Karpas-422 (cell line): ENCODE results near the gene GLRX2. TPM values are rescaled to one million over a fixed set of nuclear protein-coding genes. Genes with fewer than 3 reads are reported as not detected.

Experiments used
- DNase-seq: peaks from one replicate; pipeline ENCODE4 v3.0.0-alpha.2; 2015
- H2AFZ ChIP-seq: fragments of 200-600 bp; sonication (generic); 2 replicates; pipeline ENCODE4 v1.6.1; 2014; ENCODE audit warnings: antibody characterized with exemption, low read length, mixed read lengths
- H3K27ac ChIP-seq: fragments of 200-600 bp; sonication (generic); 2 replicates; pipeline ENCODE4 v1.5.1; 2014; ENCODE audit warnings: mild to moderate bottlenecking, low read length, moderate library complexity
- H3K27me3 ChIP-seq: fragments of 200-600 bp; sonication (generic); 2 replicates; pipeline ENCODE4 v1.6.1; 2014; ENCODE audit warnings: low read length, mixed read lengths
- H3K36me3 ChIP-seq: fragments of 200-600 bp; sonication (generic); 2 replicates; pipeline ENCODE4 v1.6.1; 2014; ENCODE audit warnings: low read length, mixed read lengths; ENCODE audit not compliant: insufficient read depth
- H3K4me1 ChIP-seq: fragments of 200-600 bp; sonication (generic); 2 replicates; pipeline ENCODE4 v1.6.1; 2014; ENCODE audit warnings: mild to moderate bottlenecking, low read length, mixed read lengths
- H3K4me2 ChIP-seq: fragments of 200-600 bp; sonication (generic); 2 replicates; pipeline ENCODE4 v1.6.1; 2014; ENCODE audit warnings: low read length, low read depth, mild to moderate bottlenecking; ENCODE audit not compliant: poor library complexity, severe bottlenecking
- H3K4me3 ChIP-seq: fragments of 200-600 bp; sonication (generic); 2 replicates; pipeline ENCODE4 v1.5.1; 2014; ENCODE audit warnings: mild to moderate bottlenecking, antibody characterized with exemption, low read length, mixed read lengths
- H3K79me2 ChIP-seq: fragments of 200-600 bp; sonication (generic); 2 replicates; pipeline ENCODE4 v1.6.1; 2014; ENCODE audit warnings: mild to moderate bottlenecking, low read length, mixed read lengths
- H3K9ac ChIP-seq: fragments of 200-600 bp; sonication (generic); 2 replicates; pipeline ENCODE4 v1.6.0; 2014; ENCODE audit warnings: low read length
- H3K9me2 ChIP-seq: fragments of 200-600 bp; sonication (generic), shearing (Covaris generic); replicated peaks from 2 replicates; pipeline ENCODE4 v1.6.0; 2014; ENCODE audit warnings: mild to moderate bottlenecking, low read length, moderate library complexity; ENCODE audit not compliant: insufficient read depth
- H3K9me3 ChIP-seq: fragments of 300-700, 200-600 bp; sonication (generic); 2 replicates; pipeline ENCODE4 v1.6.1; 2014; ENCODE audit warnings: low read length, mixed read lengths
- H4K20me1 ChIP-seq: fragments of 200-600 bp; sonication (generic); 2 replicates; pipeline ENCODE4 v1.6.1; 2014; ENCODE audit warnings: mild to moderate bottlenecking, antibody characterized with exemption, low read length, low read depth; ENCODE audit not compliant: insufficient read depth
- total RNA-seq: library from RNA; depleted of rRNA; stranded (reverse); fragments of >200 nt; shearing (Covaris generic); gene quantifications from 2 replicates; pipeline ENCODE4 v1.2.3, GENCODE V29; 2014; ENCODE audit warnings: low replicate concordance

GLRX2 gene
- total RNA-seq, 1 experiment from 2014 or later, result 30.9 TPM

GRCh38 chr1:193108471-193108870 is 3.3 kb upstream of the GLRX2 start:
- H3K9ac ChIP-seq, result no peak overlapping the region
- H3K4me3 ChIP-seq, result no peak overlapping the region
- H3K4me1 ChIP-seq, result peaks cover 16% of the 10 kb centered on the region
- no peak overlapping the region for H3K27ac ChIP-seq
- H2AFZ ChIP-seq, result no peak overlapping the region
- DNase-seq, result no peak
- no peaks in the 10 kb centered on the region for H3K9me3 ChIP-seq
- no peaks in the 10 kb centered on the region for H3K36me3 ChIP-seq
- no peaks in the 10 kb centered on the region for H3K27me3 ChIP-seq
- no peak overlapping the region for H3K4me2 ChIP-seq
- H4K20me1 ChIP-seq, result no peaks in the 10 kb centered on the region
- H3K9me2 ChIP-seq, result no peaks in the 10 kb centered on the region
- peaks cover 14% of the 10 kb centered on the region for H3K79me2 ChIP-seq

DNA sequence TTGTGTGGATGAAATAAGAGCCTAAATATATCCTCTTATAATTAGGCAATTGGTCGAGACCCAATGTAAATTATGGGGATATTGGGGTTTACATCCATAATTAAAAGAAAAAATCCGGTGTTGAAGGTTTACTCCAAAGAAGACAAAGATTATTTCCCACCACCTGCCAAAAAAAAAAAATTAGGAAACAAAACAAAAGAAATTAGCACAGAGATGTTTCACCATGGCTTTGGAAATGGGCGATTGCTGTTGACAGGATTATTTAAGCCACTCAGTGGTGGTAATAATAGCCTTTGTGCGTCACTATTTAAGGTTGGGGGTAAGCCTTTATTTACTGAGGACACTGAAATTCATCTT is 585 bp upstream of the GLRX2 start:
- no peaks in the 10 kb centered on the region for H4K20me1 ChIP-seq
- H3K27ac ChIP-seq, result no peak overlapping the region
- H3K79me2 ChIP-seq, result peaks cover 40% of the 10 kb centered on the region
- H3K4me1 ChIP-seq, result peaks cover 21% of the 10 kb centered on the region
- peak overlapping the region; percentile 99 for H3K4me2 ChIP-seq
- H3K9me2 ChIP-seq, result no peaks in the 10 kb centered on the region
- H3K36me3 ChIP-seq, result peaks cover 4% of the 10 kb centered on the region; the same call in 1 of the 2 replicates
- H2AFZ ChIP-seq, result peak overlapping the region; percentile 100
- peak overlapping the region; percentile 98 for H3K4me3 ChIP-seq
- DNase-seq, result no peak
- H3K9me3 ChIP-seq, result no peaks in the 10 kb centered on the region
- H3K27me3 ChIP-seq, result no peaks in the 10 kb centered on the region
- H3K9ac ChIP-seq, result peak overlapping the region; percentile 85

DNA sequence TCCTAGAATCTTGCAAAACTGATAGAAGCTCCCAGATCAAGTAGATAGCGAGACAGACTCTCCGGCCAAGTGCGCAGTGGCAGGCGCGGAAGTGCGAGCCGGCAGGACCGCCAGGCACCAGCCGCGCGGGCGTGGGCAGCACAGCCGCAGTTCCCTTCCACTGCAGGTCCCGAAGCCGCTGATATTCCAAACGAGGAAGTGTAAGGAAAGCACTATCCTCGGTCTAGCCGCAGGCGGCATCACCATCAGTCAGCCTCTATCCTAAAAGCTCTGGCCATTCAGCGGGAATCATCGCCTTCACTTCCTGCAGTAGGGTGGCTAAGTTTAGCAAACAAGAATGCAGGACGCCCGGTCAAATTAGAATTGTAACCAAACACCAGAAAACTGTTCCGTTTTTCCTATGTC is 710 bp downstream of the GLRX2 start:
- Histone ChIP-seq H3K27ac (no peak overlapping the region), H3K9me2 (no peaks in the 10 kb centered on the region), H2AFZ (peak overlapping the region; percentile 100), H3K36me3 (peaks cover 14% of the 10 kb centered on the region; the same call in 1 of the 2 replicates), H3K4me1 (peaks cover 21% of the 10 kb centered on the region), H3K79me2 (peaks cover 45% of the 10 kb centered on the region), H3K27me3 (no peaks in the 10 kb centered on the region), H3K4me3 (peak overlapping the region; percentile 98), H4K20me1 (no peaks in the 10 kb centered on the region), H3K9me3 (no peaks in the 10 kb centered on the region), H3K4me2 (peak overlapping the region; percentile 99), H3K9ac (peak overlapping the region; percentile 85)
- DNase-seq, result peak; percentile 62

GRCh38 chr1:193103759-193104501 is 1.3 kb downstream of the GLRX2 start:
- Histone ChIP-seq H3K4me1 (peaks cover 21% of the 10 kb centered on the region), H3K9ac (peak overlapping the region; percentile 85), H3K27me3 (no peaks in the 10 kb centered on the region), H4K20me1 (no peaks in the 10 kb centered on the region), H3K79me2 (peaks cover 45% of the 10 kb centered on the region), H3K36me3 (peaks cover 18% of the 10 kb centered on the region; the same call in 1 of the 2 replicates), H2AFZ (peak overlapping the region; percentile 100; the same call in 1 of the 2 replicates), H3K4me3 (peak overlapping the region; percentile 98), H3K9me3 (no peaks in the 10 kb centered on the region), H3K4me2 (peak overlapping the region; percentile 99), H3K9me2 (no peaks in the 10 kb centered on the region), H3K27ac (no peak overlapping the region)
- no peak for DNase-seq

GRCh38 chr1:193102662-193103061 is 2.6 kb downstream of the GLRX2 start:
- Histone ChIP-seq H3K9ac (no peak overlapping the region), H3K36me3 (peaks cover 22% of the 10 kb centered on the region; the same call in 1 of the 2 replicates), H3K4me2 (no peak overlapping the region), H4K20me1 (no peaks in the 10 kb centered on the region), H2AFZ (no peak overlapping the region), H3K9me3 (no peaks in the 10 kb centered on the region), H3K4me1 (peaks cover 21% of the 10 kb centered on the region), H3K27ac (no peak overlapping the region), H3K4me3 (no peak overlapping the region), H3K27me3 (no peaks in the 10 kb centered on the region), H3K9me2 (no peaks in the 10 kb centered on the region), H3K79me2 (peaks cover 45% of the 10 kb centered on the region)
- DNase-seq, result no peak

DNA sequence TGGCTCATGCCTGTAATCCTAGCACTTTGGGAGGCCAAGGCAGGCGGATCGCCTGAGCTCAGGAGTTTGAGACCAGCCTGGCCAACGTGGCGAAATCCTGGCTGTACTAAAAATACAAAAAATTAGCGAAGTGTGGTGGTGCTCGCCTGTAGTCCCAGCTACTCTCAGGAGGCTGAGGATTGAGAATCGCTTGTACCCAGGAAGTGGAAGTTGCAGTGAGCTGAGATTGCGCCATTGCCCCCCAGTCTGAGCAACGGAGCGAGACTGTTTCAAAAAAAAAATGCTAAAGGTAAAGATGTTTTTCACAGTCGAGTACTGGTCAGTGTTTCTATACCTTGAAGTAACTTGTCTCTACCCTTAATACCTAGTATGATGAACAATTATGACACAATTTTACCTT is 11.1 kb downstream of the GLRX2 start:
- Histone ChIP-seq H3K9me3 (no peaks in the 10 kb centered on the region), H2AFZ (no peak overlapping the region), H4K20me1 (no peaks in the 10 kb centered on the region), H3K9me2 (no peaks in the 10 kb centered on the region), H3K4me3 (no peak overlapping the region), H3K27me3 (no peaks in the 10 kb centered on the region), H3K79me2 (peaks cover 8% of the 10 kb centered on the region; the same call in 1 of the 2 replicates), H3K4me1 (peaks cover 10% of the 10 kb centered on the region; the same call in 1 of the 2 replicates), H3K4me2 (no peak overlapping the region), H3K36me3 (peaks cover 32% of the 10 kb centered on the region; the same call in 1 of the 2 replicates), H3K27ac (no peak overlapping the region), H3K9ac (no peak overlapping the region)
- no peak for DNase-seq

GRCh38 chr1:193090865-193091264 is 14.3 kb downstream of the GLRX2 start:
- Histone ChIP-seq H3K4me1 (peaks cover 10% of the 10 kb centered on the region; the same call in 1 of the 2 replicates), H3K27ac (0 out of 2 replicates have a peak overlapping the region, but pooled peaks have one; percentile 8), H3K79me2 (peaks cover 33% of the 10 kb centered on the region)

GRCh38 chr1:193087893-193088292 is 17.3 kb downstream of the GLRX2 start:
- Histone ChIP-seq H4K20me1 (no peaks in the 10 kb centered on the region), H3K9ac (no peak overlapping the region), H3K36me3 (peaks cover 53% of the 10 kb centered on the region)

More at GRCh38 chr1:193090865-193091264, 14.3 kb downstream of the GLRX2 start:
- Histone ChIP-seq H3K36me3 (peaks cover 38% of the 10 kb centered on the region; the same call in 1 of the 2 replicates), H3K4me2 (no peak overlapping the region), H3K9ac (no peak overlapping the region), H3K9me2 (no peaks in the 10 kb centered on the region), H3K9me3 (no peaks in the 10 kb centered on the region), H2AFZ (no peak overlapping the region), H3K4me3 (no peak overlapping the region), H3K27me3 (no peaks in the 10 kb centered on the region), H4K20me1 (no peaks in the 10 kb centered on the region)
- no peak for DNase-seq

More at GRCh38 chr1:193087893-193088292, 17.3 kb downstream of the GLRX2 start:
- peaks cover 25% of the 10 kb centered on the region for H3K4me1 ChIP-seq
- H3K4me3 ChIP-seq, result no peak overlapping the region
- no peak for DNase-seq
- peaks cover 54% of the 10 kb centered on the region for H3K79me2 ChIP-seq
- H3K27ac ChIP-seq, result no peak overlapping the region
- no peak overlapping the region for H3K4me2 ChIP-seq
- no peaks in the 10 kb centered on the region for H3K9me2 ChIP-seq
- H2AFZ ChIP-seq, result no peak overlapping the region
- no peaks in the 10 kb centered on the region for H3K27me3 ChIP-seq
- no peaks in the 10 kb centered on the region for H3K9me3 ChIP-seq
